HepG2 (cell line): ENCODE results near the gene HMCN2. TPM values are rescaled to one million over a fixed set of nuclear protein-coding genes. Genes with fewer than 3 reads are reported as not detected.

Experiments used
- ATAC-seq: fragments of 200-7000 bp; cut with Tn5 transposase; 3 replicates; pipeline ENCODE4 v1.9.1; 2020; ENCODE audit warnings: mild to moderate bottlenecking, moderate library complexity
- BruUV-seq: library from RNA; stranded (reverse); fragments of 400-500 nt; replicated peaks from 2 replicates; lab custom pipeline; 2021; lab: Mats Ljungman, UMichigan
- CTCF ChIA-PET: fragments of 300-600 bp; formaldehyde crosslinking; extraction: SDS; loops from one replicate; lab custom pipeline; 2021; ENCODE audit warnings: low total read pairs, inconsistent platforms, low intra/inter-chr PET ratio; lab: Yijun Ruan, JAX
- POLR2A ChIA-PET: fragments of 350-600 bp; sonication (Branson Sonifier 250); formaldehyde crosslinking; loops from one replicate; lab custom pipeline; 2020; ENCODE audit warnings: antibody characterized with exemption, inconsistent platforms; lab: Yijun Ruan, JAX
- DNase-seq: peaks from one replicate; pipeline ENCODE4 v3.0.0-alpha.2; 2015; ENCODE audit warnings: low spot score
- FAIRE-seq: peaks from 3 replicates; lab custom pipeline; 2011; peaks lifted over from hg19 to GRCh38; lab: Jason Lieb, UNC
- H2AFZ ChIP-seq: one replicate; pipeline ENCODE4 v1.6.1; 2011; ENCODE audit warnings: low read length, inconsistent platforms
- H3K27ac ChIP-seq: fragments of 300-600 bp; 3 replicates; pipeline ENCODE4 v1.8.0; 2011; ENCODE audit warnings: mixed run types, mild to moderate bottlenecking, mixed read lengths, low read length, inconsistent platforms; ENCODE audit not compliant: insufficient read depth; ENCODE audit errors: extremely low read length
- H3K27me3 ChIP-seq, 2 experiments: fragments of 200-600 bp in 1 of 2; 2 replicates in 1 of 2; 3 replicates in 1 of 2; pipeline versions ENCODE4 v1.6.0 to v1.8.0; 2011; ENCODE audit warnings: low read length in 2 of 2, mild to moderate bottlenecking in 2 of 2, moderate library complexity in 2 of 2, inconsistent platforms in 1 of 2; ENCODE audit not compliant: insufficient read depth in 2 of 2, control insufficient read depth in 1 of 2
- H3K36me3 ChIP-seq, 2 experiments: fragments of 200-600 bp in 1 of 2; replicated peaks in 1 of 2; 2 replicates in 1 of 2; 3 replicates in 1 of 2; pipeline versions ENCODE4 v1.5.1 to v1.8.0; 2011; ENCODE audit warnings: low read length in 2 of 2, inconsistent platforms in 1 of 2; ENCODE audit not compliant: insufficient read depth in 2 of 2, control insufficient read depth in 1 of 2
- H3K4me1 ChIP-seq: 2 replicates; pipeline ENCODE4 v1.5.1; 2012; ENCODE audit warnings: low read length, inconsistent platforms; ENCODE audit not compliant: insufficient read depth
- H3K4me2 ChIP-seq: 2 replicates; pipeline ENCODE4 v1.6.0; 2011; ENCODE audit warnings: low read depth, low read length, inconsistent platforms
- H3K4me3 ChIP-seq, 3 experiments: fragments of 200-600 bp in 1 of 3; sonication (generic), shearing (Covaris generic) in 1 of 3; replicated peaks in 1 of 3; 2 replicates each; pipeline ENCODE4 v1.5.1; 2011 to 2016; ENCODE audit warnings: low read length in 3 of 3, inconsistent platforms in 2 of 3, low read depth in 2 of 3, mild to moderate bottlenecking in 2 of 3, control low read depth in 1 of 3, mixed read lengths in 1 of 3; ENCODE audit not compliant: insufficient read depth in 1 of 3
- H3K79me2 ChIP-seq: one replicate; pipeline ENCODE4 v1.6.1; 2011; ENCODE audit warnings: low read length, inconsistent platforms; ENCODE audit not compliant: insufficient read depth
- H3K9ac ChIP-seq: 2 replicates; pipeline ENCODE4 v1.6.0; 2011; ENCODE audit warnings: mild to moderate bottlenecking, low read depth, low read length, inconsistent platforms; ENCODE audit not compliant: insufficient read depth
- H3K9me3 ChIP-seq: 2 replicates; pipeline ENCODE4 v1.5.1; 2012; ENCODE audit warnings: mild to moderate bottlenecking, low read length
- H4K20me1 ChIP-seq: 2 replicates; pipeline ENCODE4 v1.6.0; 2011; ENCODE audit warnings: inconsistent platforms, mild to moderate bottlenecking, low read length, moderate library complexity; ENCODE audit not compliant: insufficient read depth
- EZH2 ChIP-seq: conservative IDR thresholded peaks from 2 replicates; pipeline ENCODE4 v1.6.1; 2012; ENCODE audit warnings: mild to moderate bottlenecking, low read depth, low read length, moderate library complexity
- HNF1A ChIP-seq, 2 experiments: sonication (generic) in 1 of 2; formaldehyde crosslinking in 1 of 2; IDR thresholded peaks; 2 replicates each; pipeline versions ENCODE4 v1.4.0 to v1.6.1; 2016 to 2020; ENCODE audit warnings: borderline replicate concordance in 1 of 2, low read depth in 1 of 2, mild to moderate bottlenecking in 1 of 2, missing genetic modification reagents in 1 of 2
- KLF11 ChIP-seq: IDR thresholded peaks from 2 replicates; pipeline ENCODE4 v1.6.1; 2016; ENCODE audit warnings: missing compliant biosample characterization
- RFX3 ChIP-seq: IDR thresholded peaks from 2 replicates; pipeline ENCODE4 v1.6.1; 2016; ENCODE audit warnings: missing biosample characterization, missing genetic modification reagents
- RORA ChIP-seq: sonication (generic); formaldehyde crosslinking; IDR thresholded peaks from 2 replicates; pipeline ENCODE4 v1.5.0; 2020; ENCODE audit warnings: mild to moderate bottlenecking, missing genetic modification reagents, moderate library complexity
- TEF ChIP-seq: sonication (generic); formaldehyde crosslinking; IDR thresholded peaks from 2 replicates; pipeline ENCODE4 v1.5.0; 2020; ENCODE audit warnings: missing genetic modification reagents
- ZBTB37 ChIP-seq: sonication (generic); formaldehyde crosslinking; IDR thresholded peaks from 2 replicates; pipeline ENCODE4 v1.4.0; 2020; ENCODE audit warnings: mild to moderate bottlenecking, missing genetic modification reagents
- ZEB1 ChIP-seq: IDR thresholded peaks from 2 replicates; pipeline ENCODE4 v1.6.1; 2012; ENCODE audit warnings: mild to moderate bottlenecking, low read depth, inconsistent platforms; ENCODE audit not compliant: insufficient replicate concordance
- ZNF232 ChIP-seq: sonication (generic); formaldehyde crosslinking; IDR thresholded peaks from 2 replicates; pipeline ENCODE4 v1.4.0; 2020; ENCODE audit warnings: missing genetic modification reagents, borderline replicate concordance
- ZNF317 ChIP-seq: sonication (generic); formaldehyde crosslinking; IDR thresholded peaks from 2 replicates; pipeline ENCODE4 v1.5.0; 2020; ENCODE audit warnings: mild to moderate bottlenecking, missing genetic modification reagents
- ZNF800 ChIP-seq: sonication (generic); formaldehyde crosslinking; IDR thresholded peaks from 2 replicates; pipeline ENCODE4 v1.4.0; 2020; ENCODE audit warnings: missing genetic modification reagents
- WGBS: methylation state at CpG from one replicate; pipeline ENCODE4 v1.1.6; 2017; ENCODE audit warnings: low lambda C conversion rate; 5-methylcytosine and 5-hydroxymethylcytosine counted together
- in situ Hi-C: cut with HindIII; loops from 2 replicates; pipeline ENCODE4 v1.10.0; 2017; ENCODE audit warnings: low pct_unique_long_range_greater_than_20kb; ENCODE audit not compliant: extremely low pct_ligation_motif_present
- intact Hi-C: fragments of 100-400 bp; cut with micrococcal nuclease; formaldehyde crosslinking; loops from one replicate; pipeline ENCODE4 v1.10.0; 2022; ENCODE audit not compliant: unreplicated experiment
- polyA plus RNA-seq, 8 experiments: library from polyadenylated mRNA; depleted of rRNA in 3 of 8; stranded (reverse) in 7 of 8; unstranded in 1 of 8; fragments of >200 nt; fragmentation: Illumina TruSeq in 4 of 8; extraction: Trizol in 4 of 8; gene quantifications; 2 replicates each; pipeline versions ENCODE4 v1.2.1 to v1.2.3, GENCODE V29; 2011 to 2016; ENCODE audit warnings: low read depth in 4 of 8, missing spikeins in 1 of 8, mixed read lengths in 1 of 8; ENCODE audit not compliant: insufficient read depth in 1 of 8
- total RNA-seq, 5 experiments: library from RNA; depleted of rRNA; stranded (reverse); fragments of >200 nt; fragmentation: Illumina TruSeq; extraction: Trizol; gene quantifications; 2 replicates each; pipeline ENCODE4 v1.2.3, GENCODE V29; 2016; ENCODE audit warnings: low read depth in 1 of 5

HMCN2 gene
- total and polyA plus RNA-seq, 2 of the 13 experiments (the other 11 are each of a cell fraction or from before 2014, with no cell fraction given) = 0.09 TPM; not detected in 1

GRCh38 chr9:130299785-130300615 is 34.4 kb downstream of the HMCN2 start:
- Histone ChIP-seq H3K27me3 (peaks cover 4 to 23% of the 10 kb centered on the region in 2 experiments; a peak in 3 of 5 replicates), H4K20me1 (0 out of 2 replicates have a peak, but pooled peaks cover 8% of the 10 kb centered on the region), H3K36me3 (no peaks in the 10 kb centered on the region), H2AFZ (no peak overlapping the region), H3K4me1 (no peaks in the 10 kb centered on the region), H3K4me2 (no peak overlapping the region)
- in situ Hi-C loops = no loop called here
- no peak for FAIRE-seq
- TF ChIP-seq ZNF800 (CRISPR knock-in tag) = no peak
- TF ChIP-seq TEF (CRISPR knock-in tag) = no peak
- no peak for TF ChIP-seq ZNF317 (CRISPR knock-in tag)
- TF ChIP-seq HNF1A (IDR thresholded peaks at IDR 0.05; ENCODE audit: low read depth) = no peak
- no peak for TF ChIP-seq HNF1A (CRISPR knock-in tag; IDR thresholded peaks at IDR 0.05; ENCODE audit: borderline replicate concordance)
- no peak for TF ChIP-seq EZH2
- TF ChIP-seq ZEB1 = no peak
- TF ChIP-seq ZBTB37 = no peak
- no peak for TF ChIP-seq RORA (CRISPR knock-in tag)
- TF ChIP-seq ZNF232 (CRISPR knock-in tag) = no peak
- no peak for TF ChIP-seq KLF11 (CRISPR knock-in tag)
- no peak for TF ChIP-seq RFX3
- TF ChIP-seq, all 625 proteins: peak for 0
- no TSS peak for BruUV-seq
- DNase-seq (no peak), ATAC-seq (no peak)
- Histone ChIP-seq H3K4me3 (no peak overlapping the region), H3K9me3 (no peaks in the 10 kb centered on the region), H3K27ac (no peak overlapping the region), H3K79me2 (no peaks in the 10 kb centered on the region), H3K9ac (no peak overlapping the region)
- ChIA-PET POLR2A (no interaction called here), CTCF (no interaction called here)
- WGBS = 15% methylated on average over 3 of the region's 4 CpGs
- intact Hi-C loops = no loop called here
